H9 (cell line): ENCODE data around the gene PRDX4. TPM values are rescaled to one million over a fixed set of nuclear protein-coding genes. Genes with fewer than 3 reads are reported as not detected.
A peak's percentile ranks its signal among the peaks of the same experiment; 100 is the strongest.

ENCODE experiments used
- DNase-seq: peaks from one replicate; pipeline ENCODE4 v3.0.0-alpha.2; 2017
- H2AFZ ChIP-seq: one replicate; pipeline ENCODE4 v1.6.1; 2013; ENCODE audit warnings: mild to moderate bottlenecking, low read length, control low read depth, moderate library complexity
- H2AK5ac ChIP-seq: 2 replicates; pipeline ENCODE4 v1.6.1; 2013; ENCODE audit warnings: low read length, control low read depth, mixed read lengths; ENCODE audit not compliant: insufficient read length
- H2BK120ac ChIP-seq: one replicate; pipeline ENCODE4 v1.6.1; 2013; ENCODE audit warnings: low read depth, mild to moderate bottlenecking, low read length, control low read depth, inconsistent platforms; ENCODE audit not compliant: poor library complexity, severe bottlenecking
- H2BK12ac ChIP-seq: 2 replicates; pipeline ENCODE4 v1.6.1; 2013; ENCODE audit warnings: low read length, control low read depth, mixed read lengths, low read depth; ENCODE audit not compliant: insufficient read length
- H2BK15ac ChIP-seq: 2 replicates; pipeline ENCODE4 v1.6.1; 2013; ENCODE audit warnings: low read depth, low read length, control low read depth
- H2BK20ac ChIP-seq: one replicate; pipeline ENCODE4 v1.6.1; 2013; ENCODE audit warnings: low read depth, mild to moderate bottlenecking, low read length, control low read depth, inconsistent platforms; ENCODE audit not compliant: poor library complexity, severe bottlenecking
- H2BK5ac ChIP-seq: 2 replicates; pipeline ENCODE4 v1.6.1; 2013; ENCODE audit warnings: low read length, control low read depth, mixed read lengths; ENCODE audit not compliant: insufficient read length
- H3K14ac ChIP-seq: 2 replicates; pipeline ENCODE4 v1.6.1; 2013; ENCODE audit warnings: low read length, control low read depth; ENCODE audit not compliant: insufficient read depth
- H3K18ac ChIP-seq: 2 replicates; pipeline ENCODE4 v1.6.1; 2013; ENCODE audit warnings: low read depth, mild to moderate bottlenecking, mixed read lengths, low read length, control low read depth; ENCODE audit not compliant: insufficient read length
- H3K23ac ChIP-seq: 2 replicates; pipeline ENCODE4 v1.6.1; 2013; ENCODE audit warnings: low read length, control low read depth, mixed read lengths, low read depth; ENCODE audit not compliant: insufficient read length
- H3K23me2 ChIP-seq: 2 replicates; pipeline ENCODE4 v1.6.1; 2013; ENCODE audit warnings: low read depth, mild to moderate bottlenecking, mixed read lengths, low read length, control low read depth; ENCODE audit not compliant: insufficient read length, poor library complexity, severe bottlenecking
- H3K27ac ChIP-seq: 2 replicates; pipeline ENCODE4 v1.5.1; 2013; ENCODE audit warnings: low read length, control low read depth, mixed read lengths, low read depth; ENCODE audit not compliant: insufficient read length
- H3K27me3 ChIP-seq: 2 replicates; pipeline ENCODE4 v1.6.1; 2013; ENCODE audit warnings: low read length, control low read depth, inconsistent platforms; ENCODE audit not compliant: insufficient read depth
- H3K4ac ChIP-seq: 2 replicates; pipeline ENCODE4 v1.6.1; 2013; ENCODE audit warnings: low read depth, mild to moderate bottlenecking, control low read depth, inconsistent platforms, low read length, moderate library complexity
- H3K4me1 ChIP-seq: 2 replicates; pipeline ENCODE4 v1.6.1; 2013; ENCODE audit warnings: low read length, control low read depth, inconsistent platforms; ENCODE audit not compliant: insufficient read depth
- H3K4me2 ChIP-seq: 2 replicates; pipeline ENCODE4 v1.6.1; 2013; ENCODE audit warnings: low read length, control low read depth, mixed read lengths; ENCODE audit not compliant: insufficient read length, insufficient read depth
- H3K56ac ChIP-seq: 2 replicates; pipeline ENCODE4 v1.6.1; 2013; ENCODE audit warnings: low read depth, mild to moderate bottlenecking, mixed read lengths, low read length, control low read depth; ENCODE audit not compliant: insufficient read length
- H3K79me1 ChIP-seq: 2 replicates; pipeline ENCODE4 v1.6.1; 2013; ENCODE audit warnings: low read depth, mild to moderate bottlenecking, moderate library complexity, low read length, control low read depth, inconsistent platforms; ENCODE audit not compliant: insufficient read depth, poor library complexity, severe bottlenecking
- H3K79me2 ChIP-seq: 2 replicates; pipeline ENCODE4 v1.6.1; 2013; ENCODE audit warnings: low read length, control low read depth, inconsistent platforms; ENCODE audit not compliant: insufficient read depth
- H3K9ac ChIP-seq: 2 replicates; pipeline ENCODE4 v1.6.1; 2013; ENCODE audit warnings: low read length, control low read depth, mixed read lengths; ENCODE audit not compliant: insufficient read length; ENCODE audit errors: extremely low read depth
- H3K9me3 ChIP-seq: one replicate; pipeline ENCODE4 v1.6.1; 2013; ENCODE audit warnings: low read depth, low read length, inconsistent platforms; ENCODE audit not compliant: control insufficient read depth
- H3T11ph ChIP-seq: one replicate; pipeline ENCODE4 v1.6.1; 2013; ENCODE audit warnings: mild to moderate bottlenecking, low read length, control low read depth, inconsistent platforms
- H4K20me1 ChIP-seq: one replicate; pipeline ENCODE4 v1.6.1; 2013; ENCODE audit not compliant: control insufficient read depth, insufficient read length, insufficient read depth
- H4K5ac ChIP-seq: 2 replicates; pipeline ENCODE4 v1.6.1; 2013; ENCODE audit warnings: low read depth, mild to moderate bottlenecking, mixed read lengths, low read length, control low read depth; ENCODE audit not compliant: insufficient read length
- H4K8ac ChIP-seq: replicated peaks from 2 replicates; pipeline ENCODE4 v1.6.1; 2013; ENCODE audit warnings: low read length, control low read depth, mixed read lengths, low read depth; ENCODE audit not compliant: insufficient read length
- H4K91ac ChIP-seq: 2 replicates; pipeline ENCODE4 v1.6.1; 2013; ENCODE audit warnings: low read depth, mild to moderate bottlenecking, moderate library complexity, mixed read lengths, low read length, control low read depth; ENCODE audit not compliant: insufficient read length
- H3K27ac Mint-ChIP-seq, 3 experiments: 2 replicates in 2 of 3; 3 replicates in 1 of 3; pipeline ENCODE4 v1.8.0; 2020 to 2021; ENCODE audit warnings: mixed read lengths in 3 of 3, mild to moderate bottlenecking in 1 of 3, moderate library complexity in 1 of 3
- H3K27me3 Mint-ChIP-seq: 2 replicates; pipeline ENCODE4 v1.8.0; 2021; ENCODE audit warnings: low read depth, mild to moderate bottlenecking, moderate library complexity, mixed read lengths
- H3K36me3 Mint-ChIP-seq, 3 experiments: 2 replicates in 2 of 3; 3 replicates in 1 of 3; pipeline ENCODE4 v1.8.0; 2020 to 2021; ENCODE audit warnings: low read depth in 3 of 3, mixed read lengths in 3 of 3; ENCODE audit not compliant: insufficient read depth in 1 of 3
- H3K4me1 Mint-ChIP-seq, 2 experiments: 2 replicates each; pipeline ENCODE4 v1.8.0; 2020; ENCODE audit warnings: mixed read lengths in 2 of 2
- H3K4me3 Mint-ChIP-seq, 2 experiments: 2 replicates in 1 of 2; 3 replicates in 1 of 2; pipeline ENCODE4 v1.8.0; 2020 to 2021; ENCODE audit warnings: mild to moderate bottlenecking in 2 of 2, mixed read lengths in 2 of 2, moderate library complexity in 1 of 2
- H3K9me3 Mint-ChIP-seq, 2 experiments: 2 replicates in 1 of 2; 3 replicates in 1 of 2; pipeline ENCODE4 v1.8.0; 2020; ENCODE audit warnings: mild to moderate bottlenecking in 2 of 2, mixed read lengths in 2 of 2, moderate library complexity in 1 of 2
- CTCF ChIP-seq: fragments of 200-600 bp; sonication (generic); conservative IDR thresholded peaks from 3 replicates; pipeline ENCODE4 v1.8.0; 2021; ENCODE audit warnings: antibody characterized with exemption, mild to moderate bottlenecking
- WGBS: extraction: QIAGEN DNeasy Blood & Tissue Kit; methylation state at CpG from one replicate; pipeline ENCODE4 v1.1.7; 2013; ENCODE audit warnings: missing lambda C conversion rate, low lambda C conversion rate, mixed read lengths; ENCODE audit not compliant: insufficient read length; ENCODE audit errors: extremely low coverage; 5-methylcytosine and 5-hydroxymethylcytosine counted together
- total RNA-seq: library from RNA; stranded (reverse); gene quantifications from 2 replicates; pipeline ENCODE4 v1.2.1, GENCODE V29; 2021

The PRDX4 gene
- total RNA-seq, 1 experiment from 2014 or later: 256 TPM

- H3K36me3 Mint-ChIP-seq: peaks cover 0 to 9% (median 6%) of the 10 kb centered on the region in 3 experiments; a peak in 5 of 7 replicates
- H3K27me3 Mint-ChIP-seq: peaks cover 3% of the 10 kb centered on the region
- Histone ChIP-seq H3K79me1 (peaks cover 3% of the 10 kb centered on the region), H4K20me1 (no peaks in the 10 kb centered on the region), H3K23me2 (peaks cover 3% of the 10 kb centered on the region), H3K4me1 (no peaks in the 10 kb centered on the region; the same call in 1 of the 2 replicates), H3K18ac (no peak overlapping the region), H3K14ac (no peak overlapping the region), H2BK12ac (no peak overlapping the region), H3T11ph (no peak overlapping the region), H3K4me2 (no peak overlapping the region), H2BK15ac (no peak overlapping the region; the same call in 1 of the 2 replicates), H2BK5ac (no peak overlapping the region), H4K5ac (no peak overlapping the region), H3K27ac (no peak overlapping the region), H3K27me3 (no peaks in the 10 kb centered on the region), H4K8ac (no peak overlapping the region), H2AK5ac (no peak overlapping the region), H3K56ac (no peak overlapping the region), H2AFZ (no peak overlapping the region), H3K79me2 (peaks cover 2% of the 10 kb centered on the region; the same call in 1 of the 2 replicates), H3K9ac (no peak overlapping the region), H2BK120ac (no peak overlapping the region), H3K4ac (no peak overlapping the region), H3K9me3 (no peaks in the 10 kb centered on the region), H3K23ac (no peak overlapping the region), H2BK20ac (no peak overlapping the region), H4K91ac (no peak overlapping the region)
- no peaks in the 10 kb centered on the region for H3K9me3 Mint-ChIP-seq
- H3K27ac Mint-ChIP-seq: peak overlapping the region in 2 of 3 experiments; percentile 57 to 77; a peak in 3 of 7 replicates
- H3K4me3 Mint-ChIP-seq: peak overlapping the region in 1 of 2 experiments; percentile 36; a peak in 4 of 5 replicates
- H3K4me1 Mint-ChIP-seq: peaks cover 23 to 28% of the 10 kb centered on the region in 2 experiments
- no CpG with 5 or more reads among the region's 16 CpGs for WGBS
- DNase-seq: no peak
- TF ChIP-seq CTCF: no peak
Measured at GRCh38 chrX:23666282-23666681, 1.0 kb upstream of the PRDX4 start.
